ENCODE data around the gene ADRM1. TPM values are rescaled to one million over a fixed set of nuclear protein-coding genes. Genes with fewer than 3 reads are reported as not detected.

ADRM1 gene
- total and polyA plus RNA-seq, 10 of the 15 experiments (the other 5 are each of a cell fraction or from before 2014, with no cell fraction given) = 3.4 to 213 (median 95.9) TPM

GRCh38 chr20:62352402-62353288, 49.8 kb downstream of the ADRM1 start:
- peak; percentile 37 for TF ChIP-seq USF1 (IDR thresholded peaks at IDR 0.05; ENCODE audit: borderline replicate concordance, extremely low read length, insufficient read depth, low read depth, low read length)
- TF ChIP-seq, protein P1, sequence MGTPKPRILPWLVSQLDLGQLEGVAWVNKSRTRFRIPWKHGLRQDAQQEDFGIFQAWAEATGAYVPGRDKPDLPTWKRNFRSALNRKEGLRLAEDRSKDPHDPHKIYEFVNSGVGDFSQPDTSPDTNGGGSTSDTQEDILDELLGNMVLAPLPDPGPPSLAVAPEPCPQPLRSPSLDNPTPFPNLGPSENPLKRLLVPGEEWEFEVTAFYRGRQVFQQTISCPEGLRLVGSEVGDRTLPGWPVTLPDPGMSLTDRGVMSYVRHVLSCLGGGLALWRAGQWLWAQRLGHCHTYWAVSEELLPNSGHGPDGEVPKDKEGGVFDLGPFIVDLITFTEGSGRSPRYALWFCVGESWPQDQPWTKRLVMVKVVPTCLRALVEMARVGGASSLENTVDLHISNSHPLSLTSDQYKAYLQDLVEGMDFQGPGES (IDR thresholded peaks at IDR 0.05) = no peak
- WGBS (ENCODE audit: insufficient coverage, insufficient replicate concordance, low lambda C conversion rate, missing lambda C conversion rate) = 75% methylated on average over 43 of the region's 43 CpGs
- ChIA-PET RAD21 (ENCODE audit: unreplicated experiment) (no interaction called here), SMC1A (ENCODE audit: uncharacterized antibody, unreplicated experiment) (no interaction called here), POLR2A (no interaction called here), CTCF (no interaction called here)
- Histone ChIP-seq H3K79me2 (ENCODE audit: control insufficient read depth, insufficient read depth, low read length) (no peaks in the 10 kb centered on the region), H3K9me3 (replicated peaks; ENCODE audit: control insufficient read depth, insufficient read depth, low read length) (no peaks in the 10 kb centered on the region; the same call in 2 of the 3 replicates), H4K20me1 (ENCODE audit: control insufficient read depth, insufficient read depth) (no peaks in the 10 kb centered on the region), H3K27ac (ENCODE audit: control insufficient read depth, insufficient read depth) (no peak overlapping the region), H3K4me1 (ENCODE audit: control insufficient read depth, insufficient read depth, low read length) (no peaks in the 10 kb centered on the region), H2AFZ (ENCODE audit: control insufficient read depth, low read depth, low read length) (no peak overlapping the region), H3K4me3 (no peak overlapping the region), H3K9ac (ENCODE audit: control insufficient read depth, insufficient read depth, low read length) (no peak overlapping the region), H3K36me3 (ENCODE audit: control insufficient read depth in 2 of 2, insufficient read depth in 2 of 2, low read length in 1 of 2) (no peaks in the 10 kb centered on the region; a peak in 1 of 4 replicates), H3K4me2 (ENCODE audit: control insufficient read depth, insufficient read depth) (no peak overlapping the region), H3K27me3 (replicated peaks in 1 of 2; ENCODE audit: control insufficient read depth in 2 of 2, insufficient read depth in 2 of 2, low read length in 1 of 2) (no peaks in the 10 kb centered on the region)
- no TSS peak for BruUV-seq (replicated peaks)
- no peak for FAIRE-seq
- no peak for ATAC-seq
- in situ Hi-C loops (cut with MboI) = no loop called here
- no peak for DNase-seq (ENCODE audit: low read depth, low spot score)
- intact Hi-C loops (cut with micrococcal nuclease; ENCODE audit: unreplicated experiment) = no loop called here
